C4-2B (cell line): ENCODE measurements around the gene PTPRJ.
"Not testable (repeated sequence)": the region's sequence is repeated elsewhere in the genome, so short reads cannot be mapped to it uniquely, and the experiment has no call there.

Experiments used
- H3K27ac ChIP-seq: fragments of 450-650 bp; 2 replicates; pipeline ENCODE4 v1.5.1; 2017
- ZFX ChIP-seq: fragments of 450-650 bp; IDR thresholded peaks from 2 replicates; pipeline ENCODE4 v1.6.1; 2017
- TF ChIP-seq, protein P1 (sequence below): fragments of 450-650 bp; conservative IDR thresholded peaks from 2 replicates; pipeline ENCODE4 v1.5.1; 2017; ENCODE audit warnings: mild to moderate bottlenecking

Gene PTPRJ

DNA sequence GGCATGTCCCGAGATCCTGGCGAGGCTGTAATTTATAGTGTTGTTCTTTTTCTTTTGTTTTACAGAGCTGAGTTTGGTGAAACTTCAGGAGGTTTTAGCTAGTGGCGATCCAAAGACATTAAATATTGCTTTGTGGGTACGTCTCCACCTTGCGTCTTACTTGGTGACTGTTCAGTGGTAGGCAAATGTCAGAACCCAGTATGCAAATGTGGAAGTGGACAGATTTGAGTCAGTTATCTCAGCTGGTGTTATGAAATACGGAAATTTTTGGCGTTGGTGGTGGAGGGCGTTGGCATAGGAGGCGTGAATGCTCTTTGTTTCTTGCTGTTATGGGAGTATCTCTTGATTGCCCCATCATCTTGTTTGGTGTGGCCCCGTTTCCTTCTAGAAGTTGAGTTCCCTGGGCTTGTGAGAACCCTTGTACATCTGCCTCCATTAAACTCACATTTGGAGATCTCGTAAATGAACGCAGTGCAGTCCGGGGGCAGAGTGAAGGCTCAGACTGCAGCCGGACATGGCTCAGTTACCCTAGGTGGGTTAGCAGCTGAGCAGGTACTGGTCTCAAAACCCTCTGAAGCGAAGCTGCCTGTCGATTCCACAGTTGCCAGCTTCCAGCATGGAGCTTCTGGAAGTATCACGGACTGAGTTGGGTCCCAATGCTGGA lies 39.9 kb downstream of the PTPRJ start:
- no peak overlapping the region for H3K27ac ChIP-seq

DNA sequence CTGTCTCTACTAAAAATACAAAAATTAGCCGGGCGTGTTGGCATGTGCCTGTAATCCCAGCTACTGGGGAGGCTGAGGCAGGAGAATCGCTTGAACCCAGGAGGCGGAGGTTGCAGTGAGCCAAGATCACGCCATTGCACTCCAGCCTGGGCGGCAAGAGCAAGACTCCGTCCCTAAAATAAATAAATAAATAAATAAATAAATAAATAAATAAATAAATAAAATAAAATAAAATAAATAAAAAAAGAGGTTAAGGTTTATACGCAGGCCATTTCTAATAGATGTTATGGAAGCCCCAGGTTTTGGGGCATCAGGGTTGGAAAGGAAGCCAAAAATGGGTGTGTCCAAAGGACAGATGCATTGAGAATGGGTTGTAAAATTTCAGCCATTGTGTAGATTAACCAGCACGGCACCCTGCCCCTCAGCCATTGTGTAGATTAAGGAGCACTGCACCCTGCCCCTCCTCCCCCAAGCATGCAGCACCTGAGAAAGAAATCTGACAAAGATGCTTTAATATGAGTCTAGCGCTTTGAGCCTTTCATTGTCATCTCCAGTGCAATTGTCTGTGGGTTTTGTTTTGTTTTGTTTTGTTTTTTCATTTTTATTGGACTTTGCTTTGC lies 41.0 kb downstream of the PTPRJ start:
- not testable (repeated sequence) for H3K27ac ChIP-seq

More for the DNA sequence above, 39.9 kb downstream of the PTPRJ start:
- TF ChIP-seq, protein P1, sequence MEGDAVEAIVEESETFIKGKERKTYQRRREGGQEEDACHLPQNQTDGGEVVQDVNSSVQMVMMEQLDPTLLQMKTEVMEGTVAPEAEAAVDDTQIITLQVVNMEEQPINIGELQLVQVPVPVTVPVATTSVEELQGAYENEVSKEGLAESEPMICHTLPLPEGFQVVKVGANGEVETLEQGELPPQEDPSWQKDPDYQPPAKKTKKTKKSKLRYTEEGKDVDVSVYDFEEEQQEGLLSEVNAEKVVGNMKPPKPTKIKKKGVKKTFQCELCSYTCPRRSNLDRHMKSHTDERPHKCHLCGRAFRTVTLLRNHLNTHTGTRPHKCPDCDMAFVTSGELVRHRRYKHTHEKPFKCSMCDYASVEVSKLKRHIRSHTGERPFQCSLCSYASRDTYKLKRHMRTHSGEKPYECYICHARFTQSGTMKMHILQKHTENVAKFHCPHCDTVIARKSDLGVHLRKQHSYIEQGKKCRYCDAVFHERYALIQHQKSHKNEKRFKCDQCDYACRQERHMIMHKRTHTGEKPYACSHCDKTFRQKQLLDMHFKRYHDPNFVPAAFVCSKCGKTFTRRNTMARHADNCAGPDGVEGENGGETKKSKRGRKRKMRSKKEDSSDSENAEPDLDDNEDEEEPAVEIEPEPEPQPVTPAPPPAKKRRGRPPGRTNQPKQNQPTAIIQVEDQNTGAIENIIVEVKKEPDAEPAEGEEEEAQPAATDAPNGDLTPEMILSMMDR: no peak
- TF ChIP-seq ZFX: no peak

DNA sequence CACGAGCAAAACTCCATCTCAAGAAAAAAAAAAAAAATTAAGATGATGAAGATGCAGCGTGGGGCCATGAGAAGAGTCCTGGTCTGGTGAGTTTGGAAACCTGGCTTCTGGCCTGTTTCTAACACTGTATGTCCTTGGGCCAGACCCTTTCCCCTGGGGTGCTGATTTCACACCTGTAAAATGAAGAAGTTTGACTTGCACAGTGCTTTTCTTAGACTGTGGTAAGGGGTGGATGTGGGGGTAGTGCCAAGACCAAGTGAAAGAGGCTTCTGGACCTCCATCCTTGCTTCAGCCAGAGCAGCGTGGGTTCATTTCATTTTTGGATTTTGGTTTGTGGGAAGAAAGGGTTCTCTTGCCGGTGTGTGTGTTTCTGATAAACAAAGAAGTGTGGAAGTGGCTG lies 42.1 kb downstream of the PTPRJ start:
- TF ChIP-seq, protein P1: no peak
- no peak for TF ChIP-seq ZFX
- H3K27ac ChIP-seq: no peak overlapping the region

DNA sequence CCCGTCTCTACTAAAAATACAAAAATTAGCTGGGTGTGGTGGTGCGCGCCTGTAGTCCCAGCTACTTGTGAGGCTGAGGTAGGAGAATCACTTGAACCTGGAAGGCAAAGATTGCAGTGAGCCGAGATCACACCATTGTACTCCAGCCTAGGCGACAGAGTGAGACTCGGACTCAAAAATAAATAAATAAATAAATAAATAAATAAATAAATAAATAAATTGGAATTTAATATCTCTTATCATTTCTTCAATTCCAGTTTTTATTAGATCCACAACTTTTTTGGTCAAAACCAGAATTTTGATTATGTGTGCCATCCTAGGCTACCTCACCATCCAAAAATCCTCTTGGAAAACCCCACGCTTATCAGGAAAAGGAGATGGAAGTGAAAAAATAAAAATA lies 43.2 kb downstream of the PTPRJ start:
- not testable (repeated sequence) for H3K27ac ChIP-seq

DNA sequence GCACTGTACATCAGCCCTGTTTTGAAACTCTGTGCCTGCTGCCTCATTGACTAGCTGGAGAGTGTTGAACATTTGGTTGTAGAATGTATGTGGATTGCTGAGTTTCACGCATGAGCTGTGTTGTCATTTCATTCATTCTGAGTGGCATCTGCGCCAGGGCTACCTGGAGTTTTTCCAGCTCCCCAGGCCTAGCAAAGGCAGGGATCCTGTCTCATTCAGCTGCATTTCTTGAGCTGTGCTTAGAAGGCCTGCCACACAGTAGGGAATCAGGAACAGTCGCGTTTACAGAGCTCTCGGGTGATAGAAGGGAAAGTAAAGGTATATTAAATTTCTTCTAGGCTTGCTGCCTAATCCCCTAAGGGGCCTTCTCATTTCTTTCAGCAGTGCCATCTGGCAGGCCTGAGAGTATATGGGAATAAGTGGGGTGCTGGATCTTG lies 44.3 kb downstream of the PTPRJ start:
- TF ChIP-seq, protein P1: no peak
- TF ChIP-seq ZFX: no peak
- H3K27ac ChIP-seq: peak overlapping the region; percentile 9

DNA sequence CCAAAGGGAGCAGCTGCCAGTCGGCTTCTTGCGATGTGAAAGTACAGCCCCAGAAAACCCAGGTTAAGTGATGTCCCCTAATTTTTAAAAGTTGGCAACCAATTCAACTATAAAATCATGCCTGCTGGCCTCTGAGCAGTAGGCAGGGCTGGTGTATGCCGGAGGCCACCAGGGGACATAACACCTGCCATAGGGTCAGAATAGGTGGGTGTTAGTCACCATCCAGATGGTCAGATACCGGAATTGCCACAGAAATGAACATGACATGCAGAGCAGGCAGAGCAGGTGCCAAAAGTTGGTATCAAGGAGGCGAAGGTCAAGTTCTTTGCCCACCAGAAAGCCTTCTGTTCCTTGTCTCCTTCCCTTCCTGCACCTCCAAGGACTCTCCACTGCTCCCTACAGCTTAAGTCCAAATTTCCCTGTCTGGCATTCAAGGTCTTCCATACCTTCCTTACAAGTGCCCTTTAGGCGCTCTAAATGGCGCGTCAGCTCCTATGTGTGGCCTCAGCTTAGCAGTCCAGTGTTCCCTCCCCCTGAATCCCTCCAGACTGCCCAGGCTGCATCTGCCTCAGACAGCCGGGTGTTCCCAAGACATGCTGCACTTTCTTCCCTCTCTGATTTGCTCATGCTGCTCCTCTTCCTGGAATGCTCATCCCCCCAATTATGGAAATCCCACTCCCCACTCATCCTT lies 45.1 kb downstream of the PTPRJ start:
- TF ChIP-seq, protein P1: no peak
- TF ChIP-seq ZFX: no peak
- H3K27ac ChIP-seq: peak overlapping the region; percentile 9

DNA sequence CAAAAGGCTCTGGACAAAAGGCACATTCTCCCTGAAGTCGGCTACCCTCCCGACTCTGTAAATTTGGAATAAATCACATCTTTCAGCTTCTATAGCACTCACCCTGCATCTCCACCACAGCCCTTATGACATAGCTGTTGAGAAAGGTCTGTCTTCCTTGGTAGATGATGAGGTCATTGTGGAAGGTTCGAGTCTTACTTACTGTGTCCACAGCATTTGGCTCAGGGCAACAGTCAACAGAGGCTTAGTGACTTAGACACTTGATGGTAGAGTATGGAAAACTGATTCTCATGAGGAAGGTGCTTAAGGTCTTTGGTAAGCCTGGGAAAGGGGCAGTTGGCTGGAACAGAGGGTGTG lies 45.6 kb downstream of the PTPRJ start:
- no peak overlapping the region for H3K27ac ChIP-seq
- TF ChIP-seq, protein P1: no peak
- no peak for TF ChIP-seq ZFX

DNA sequence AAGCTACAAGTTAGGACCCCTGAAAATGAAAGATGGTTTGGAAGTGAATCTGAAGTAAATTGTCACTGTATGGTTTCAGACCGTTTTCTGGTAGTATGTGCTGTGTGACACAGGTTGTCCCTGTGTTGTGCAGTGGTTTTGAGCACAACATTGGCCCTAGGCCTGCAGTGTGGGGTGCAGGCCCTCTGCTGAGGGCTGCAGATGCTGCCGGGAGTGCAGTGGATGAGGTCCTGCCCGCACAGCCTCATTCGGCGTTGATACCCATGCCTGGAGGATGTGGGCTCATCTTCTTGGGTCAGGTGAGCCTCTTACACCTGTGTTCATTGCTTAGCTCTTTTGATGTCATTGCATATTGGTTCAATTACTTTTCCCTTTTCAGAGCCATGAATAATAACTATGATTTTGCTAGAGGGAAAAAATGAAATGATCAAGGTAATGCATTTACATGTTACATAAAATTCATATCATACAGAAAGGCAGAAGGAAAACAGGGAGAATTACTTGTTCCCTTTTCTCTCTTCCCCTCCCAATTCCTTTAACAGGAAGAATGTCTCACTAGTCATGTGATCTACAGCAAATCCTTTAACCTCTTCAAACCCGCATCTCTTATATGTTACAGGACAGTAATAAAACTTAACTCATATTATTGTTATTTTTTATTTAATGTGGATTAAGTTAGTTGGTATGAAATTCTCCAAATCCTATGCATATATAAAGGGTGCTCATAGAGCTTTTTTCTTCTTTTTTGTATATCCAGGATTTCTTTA lies 48.7 kb downstream of the PTPRJ start:
- no peak overlapping the region; the same call in 1 of the 2 replicates for H3K27ac ChIP-seq
- TF ChIP-seq ZFX: no peak
- TF ChIP-seq, protein P1: no peak
